ENCODE measurements around the gene REXO5.

The REXO5 gene

GRCh38 chr16:20811889-20812439 lies 5.6 kb downstream of the REXO5 start:
- no peak for DNase-seq (ENCODE audit: extremely low spot score)
- TF ChIP-seq CTCF (IDR thresholded peaks at IDR 0.05; ENCODE audit: control extremely low read depth, extremely low read depth, low read depth, missing control alignments): no peak
- ChIA-PET POLR2A (no interaction called here), CTCF (interaction anchor here (1.3 to 1.6 kb wide), 2 partner anchors 12 to 272 kb away, joined by 3 to 4 read pairs; no protein-coding TSS in a partner anchor)

- TF ChIP-seq CTCF (IDR thresholded peaks at IDR 0.05; ENCODE audit: control extremely low read depth, extremely low read depth, low read depth, missing control alignments): no peak
- ChIA-PET CTCF (interaction anchor here (0.9 to 1.6 kb wide), 4 partner anchors 9 to 272 kb away, joined by 3 to 4 read pairs (median 4); no protein-coding TSS in a partner anchor), POLR2A (no interaction called here)
- DNase-seq (ENCODE audit: extremely low spot score): no peak
Observed at GRCh38 chr16:20812510-20812909, 6.2 kb downstream of the REXO5 start.

- POLR2A ChIA-PET: no interaction called here
- TF ChIP-seq CTCF (IDR thresholded peaks at IDR 0.05; ENCODE audit: control extremely low read depth, extremely low read depth, low read depth, missing control alignments): no peak
Observed at GRCh38 chr16:20814784-20815183, 8.5 kb downstream of the REXO5 start.

GRCh38 chr16:20818929-20819585 lies 12.7 kb downstream of the REXO5 start:
- TF ChIP-seq CTCF (IDR thresholded peaks at IDR 0.05; ENCODE audit: control extremely low read depth, extremely low read depth, low read depth, missing control alignments): no peak
- CTCF ChIA-PET: interaction anchor here (1.1 to 3.9 kb wide), 3 partner anchors 11 to 30 kb away, joined by 3 to 18 read pairs (median 7); partner anchors contain the start of genes ERI2 and REXO5
- POLR2A ChIA-PET: no interaction called here
- no peak for DNase-seq (ENCODE audit: extremely low spot score)

More at GRCh38 chr16:20814784-20815183, 8.5 kb downstream of the REXO5 start:
- CTCF ChIA-PET: interaction anchor here (0.9 to 2.1 kb wide), 4 partner anchors 8 to 38 kb away, joined by 3 to 7 read pairs (median 5); no protein-coding TSS in a partner anchor
- no peak for DNase-seq (ENCODE audit: extremely low spot score)

- ChIA-PET CTCF (interaction anchor here (1.2 kb wide), 1 partner anchor 9 kb away, joined by 4 read pairs; no protein-coding TSS in a partner anchor), POLR2A (no interaction called here)
- no peak for TF ChIP-seq CTCF (IDR thresholded peaks at IDR 0.05; ENCODE audit: control extremely low read depth, extremely low read depth, low read depth, missing control alignments)
- DNase-seq (ENCODE audit: extremely low spot score): no peak
Observed at GRCh38 chr16:20821682-20822081, 15.4 kb downstream of the REXO5 start.

GRCh38 chr16:20822521-20823325 lies 16.4 kb downstream of the REXO5 start:
- DNase-seq (ENCODE audit: extremely low spot score): no peak
- TF ChIP-seq CTCF (IDR thresholded peaks at IDR 0.05; ENCODE audit: control extremely low read depth, extremely low read depth, low read depth, missing control alignments): no peak
- ChIA-PET CTCF (no interaction called here), POLR2A (no interaction called here)
